ENCODE measurements around the gene ADIPOR1. TPM values are rescaled to one million over a fixed set of nuclear protein-coding genes. Genes with fewer than 3 reads are reported as not detected.
"Not testable (repeated sequence)": the region's sequence is repeated elsewhere in the genome, so short reads cannot be mapped to it uniquely, and the experiment has no call there.

Gene ADIPOR1
- total RNA-seq, 1 experiment from 2014 or later, result 71.4 TPM

GRCh38 chr1:202915146-202915545, 43.0 kb downstream of the ADIPOR1 start:
- no peaks in the 10 kb centered on the region for H3K27me3 ChIP-seq (replicated peaks; ENCODE audit: control insufficient read depth, insufficient read depth, low read length)
- ChIA-PET POLR2A (no interaction called here), CTCF (no interaction called here)
- Mint-ChIP-seq H3K4me1 (ENCODE audit: low read depth, unreplicated experiment) (no peaks in the 10 kb centered on the region), H3K9me3 (ENCODE audit: unreplicated experiment) (no peaks in the 10 kb centered on the region), H3K27ac (ENCODE audit: unreplicated experiment) (no peak overlapping the region), H3K27me3 (ENCODE audit: insufficient read depth, unreplicated experiment) (no peaks in the 10 kb centered on the region), H3K36me3 (ENCODE audit: insufficient read depth, unreplicated experiment) (peaks cover 25% of the 10 kb centered on the region), H3K4me3 (ENCODE audit: unreplicated experiment) (no peak overlapping the region)
- no peak for DNase-seq
- no peaks in the 10 kb centered on the region for H3K36me3 ChIP-seq (ENCODE audit: control insufficient read depth, insufficient read depth, low read length)
- intact Hi-C loops (cut with micrococcal nuclease; ENCODE audit: unreplicated experiment), result no loop called here
- no peak overlapping the region for H3K4me3 ChIP-seq (ENCODE audit: low read depth, low read length)
- no peaks in the 10 kb centered on the region for H3K9me3 ChIP-seq
- no peak for TF ChIP-seq CTCF (IDR thresholded peaks at IDR 0.05; ENCODE audit: insufficient read depth in 1 of 2, low read depth in 1 of 2, low read length in 1 of 2, severe bottlenecking in 1 of 2, unreplicated experiment in 1 of 2)
- H3K4me1 ChIP-seq, result no peaks in the 10 kb centered on the region
- no TSS peak for BruUV-seq (replicated peaks)

GRCh38 chr1:202912476-202912875, 45.6 kb downstream of the ADIPOR1 start:
- H3K4me1 ChIP-seq; H3K9me3 Mint-ChIP-seq (ENCODE audit: unreplicated experiment); H3K27me3 Mint-ChIP-seq (ENCODE audit: insufficient read depth, unreplicated experiment); H3K4me1 Mint-ChIP-seq (ENCODE audit: low read depth, unreplicated experiment); H3K27ac Mint-ChIP-seq (ENCODE audit: unreplicated experiment); H3K27me3 ChIP-seq (replicated peaks; ENCODE audit: control insufficient read depth, insufficient read depth, low read length); intact Hi-C loops (cut with micrococcal nuclease; ENCODE audit: unreplicated experiment); POLR2A ChIA-PET; H3K9me3 ChIP-seq; H3K36me3 ChIP-seq (ENCODE audit: control insufficient read depth, insufficient read depth, low read length); BruUV-seq (replicated peaks); H3K4me3 ChIP-seq (ENCODE audit: low read depth, low read length); DNase-seq; H3K4me3 Mint-ChIP-seq (ENCODE audit: unreplicated experiment): not testable (repeated sequence)
- CTCF ChIA-PET, result interaction anchor here (0.7 kb wide), 1 partner anchor 211 kb away, joined by 3 read pairs; no protein-coding TSS in a partner anchor
- H3K36me3 Mint-ChIP-seq (ENCODE audit: insufficient read depth, unreplicated experiment), result peaks cover 34% of the 10 kb centered on the region

DNA sequence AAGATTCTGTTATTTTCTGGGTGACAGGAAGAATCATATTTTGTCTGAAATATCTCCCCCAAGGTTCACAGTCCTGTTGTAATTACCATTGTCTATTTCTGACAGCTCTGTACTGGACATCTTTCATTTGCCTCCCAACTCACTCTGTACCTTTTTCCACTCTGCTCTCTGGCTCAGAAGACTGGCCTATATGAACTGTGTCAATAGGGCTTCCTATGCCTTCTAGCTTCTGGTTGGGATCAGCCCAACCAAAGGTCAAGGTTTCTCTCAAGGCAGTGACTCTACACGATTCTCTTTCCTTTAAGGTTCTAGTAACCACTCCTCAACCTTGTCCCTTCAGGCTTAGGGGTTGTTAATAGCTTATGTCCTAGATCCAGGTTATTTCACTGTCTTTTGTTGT, 48.6 kb downstream of the ADIPOR1 start:
- H3K27ac Mint-ChIP-seq (ENCODE audit: unreplicated experiment), result no peak overlapping the region
- H3K36me3 Mint-ChIP-seq (ENCODE audit: insufficient read depth, unreplicated experiment), result peaks cover 48% of the 10 kb centered on the region
- Histone ChIP-seq H3K36me3 (ENCODE audit: control insufficient read depth, insufficient read depth, low read length) (no peaks in the 10 kb centered on the region), H3K4me1 (no peaks in the 10 kb centered on the region), H3K4me3 (ENCODE audit: low read depth, low read length) (no peak overlapping the region), H3K9me3 (no peaks in the 10 kb centered on the region), H3K27me3 (replicated peaks; ENCODE audit: control insufficient read depth, insufficient read depth, low read length) (no peaks in the 10 kb centered on the region)
- H3K27me3 Mint-ChIP-seq (ENCODE audit: insufficient read depth, unreplicated experiment), result no peaks in the 10 kb centered on the region
- TF ChIP-seq CTCF (IDR thresholded peaks at IDR 0.05; ENCODE audit: insufficient read depth in 1 of 2, low read depth in 1 of 2, low read length in 1 of 2, severe bottlenecking in 1 of 2, unreplicated experiment in 1 of 2), result no peak
- CTCF ChIA-PET, result no interaction called here
- no TSS peak for BruUV-seq (replicated peaks)
- peaks cover 8% of the 10 kb centered on the region for H3K9me3 Mint-ChIP-seq (ENCODE audit: unreplicated experiment)
- POLR2A ChIA-PET, result no interaction called here
- no peak for DNase-seq
- intact Hi-C loops (cut with micrococcal nuclease; ENCODE audit: unreplicated experiment), result no loop called here
- no peaks in the 10 kb centered on the region for H3K4me1 Mint-ChIP-seq (ENCODE audit: low read depth, unreplicated experiment)
- H3K4me3 Mint-ChIP-seq (ENCODE audit: unreplicated experiment), result no peak overlapping the region

DNA sequence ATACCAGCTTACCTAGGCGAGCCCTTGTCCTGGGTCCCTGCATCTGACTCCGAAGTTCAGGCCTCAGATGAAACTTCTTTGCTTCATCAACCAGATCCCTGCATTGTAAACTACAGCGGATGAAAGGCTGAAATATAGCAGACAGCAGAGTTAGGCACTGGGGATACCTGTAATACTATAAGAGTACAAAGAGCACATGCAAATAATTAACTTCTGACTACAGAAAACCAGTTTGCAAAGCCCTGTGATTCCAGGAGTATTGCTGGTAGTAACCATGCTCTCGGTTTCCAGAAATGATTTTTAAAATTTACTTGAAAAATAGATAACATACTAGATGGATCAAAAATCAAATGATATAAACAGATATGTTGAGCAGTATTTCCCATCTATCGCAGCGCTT, 49.1 kb downstream of the ADIPOR1 start:
- intact Hi-C loops (cut with micrococcal nuclease; ENCODE audit: unreplicated experiment), result no loop called here
- TF ChIP-seq CTCF (IDR thresholded peaks at IDR 0.05; ENCODE audit: insufficient read depth in 1 of 2, low read depth in 1 of 2, low read length in 1 of 2, severe bottlenecking in 1 of 2, unreplicated experiment in 1 of 2), result no peak
- Mint-ChIP-seq H3K36me3 (ENCODE audit: insufficient read depth, unreplicated experiment) (peaks cover 47% of the 10 kb centered on the region), H3K9me3 (ENCODE audit: unreplicated experiment) (peaks cover 8% of the 10 kb centered on the region), H3K4me3 (ENCODE audit: unreplicated experiment) (no peak overlapping the region), H3K27ac (ENCODE audit: unreplicated experiment) (no peak overlapping the region), H3K27me3 (ENCODE audit: insufficient read depth, unreplicated experiment) (no peaks in the 10 kb centered on the region), H3K4me1 (ENCODE audit: low read depth, unreplicated experiment) (no peaks in the 10 kb centered on the region)
- no peak overlapping the region for H3K4me3 ChIP-seq (ENCODE audit: low read depth, low read length)
- H3K27me3 ChIP-seq (replicated peaks; ENCODE audit: control insufficient read depth, insufficient read depth, low read length), result no peaks in the 10 kb centered on the region
- DNase-seq, result no peak
- BruUV-seq (replicated peaks), result no TSS peak
- ChIA-PET CTCF (no interaction called here), POLR2A (no interaction called here)
- H3K9me3 ChIP-seq, result no peaks in the 10 kb centered on the region
- H3K36me3 ChIP-seq (ENCODE audit: control insufficient read depth, insufficient read depth, low read length), result no peaks in the 10 kb centered on the region
- no peaks in the 10 kb centered on the region for H3K4me1 ChIP-seq

Measured in Caco-2 (cell line).